Duodenal mucosa (tissue), 2 donors: ENCODE results near the gene RAD50.

ENCODE experiments used
- H3K27ac ChIP-seq: one replicate; pipeline ENCODE4 v1.7.0; 2013; ENCODE audit warnings: low read depth, low read length
- H3K27me3 ChIP-seq, 2 donors: one replicate each; pipeline ENCODE4 v1.7.0; 2013; ENCODE audit warnings: low read length in 2 of 2, control low read depth in 1 of 2; ENCODE audit not compliant: insufficient read depth in 2 of 2, control insufficient read depth in 1 of 2
- H3K36me3 ChIP-seq, 2 donors: one replicate each; pipeline ENCODE4 v1.7.0; 2013; ENCODE audit warnings: low read length in 2 of 2, control low read depth in 1 of 2; ENCODE audit not compliant: insufficient read depth in 2 of 2, control insufficient read depth in 1 of 2
- H3K4me1 ChIP-seq, 2 donors: one replicate each; pipeline ENCODE4 v1.7.0; 2013; ENCODE audit warnings: low read length in 2 of 2, control low read depth in 1 of 2; ENCODE audit not compliant: insufficient read depth in 2 of 2, control insufficient read depth in 1 of 2
- H3K4me3 ChIP-seq, 2 donors: one replicate each; pipeline ENCODE4 v1.7.0; 2013; ENCODE audit warnings: low read length in 2 of 2, low read depth in 1 of 2
- H3K9ac ChIP-seq, 2 donors: one replicate each; pipeline ENCODE4 v1.7.0; 2013; ENCODE audit warnings: low read length in 2 of 2, low read depth in 1 of 2
- H3K9me3 ChIP-seq, 2 donors: one replicate each; pipeline ENCODE4 v1.7.0; 2013; ENCODE audit warnings: low read length in 2 of 2, control low read depth in 1 of 2; ENCODE audit not compliant: control insufficient read depth in 1 of 2

The RAD50 gene

GRCh38 chr5:132692632-132692967 lies 135.8 kb downstream of the RAD50 start:
- no peak overlapping the region for H3K27ac ChIP-seq
- H3K9me3 ChIP-seq: no peaks in the 10 kb centered on the region
- no peak overlapping the region for H3K9ac ChIP-seq
- no peak overlapping the region for H3K4me3 ChIP-seq
- H3K27me3 ChIP-seq: no peaks in the 10 kb centered on the region
- H3K36me3 ChIP-seq: no peaks in the 10 kb centered on the region
- H3K4me1 ChIP-seq: no peaks in the 10 kb centered on the region
